Caco-2 (cell line): ENCODE results near the gene CPN2. TPM values are rescaled to one million over a fixed set of nuclear protein-coding genes. Genes with fewer than 3 reads are reported as not detected.

Experiments used
- Bru-seq: library from RNA; stranded (reverse); fragments of 400-500 nt; gene quantifications from one replicate; lab custom pipeline; 2021; lab: Mats Ljungman, UMichigan
- BruChase-seq, 2 experiments: library from RNA; stranded (reverse); fragments of 400-500 nt; gene quantifications; one replicate each; lab custom pipeline; 2021; lab: Mats Ljungman, UMichigan
- BruUV-seq: library from RNA; stranded (reverse); fragments of 400-500 nt; replicated peaks from 2 replicates; lab custom pipeline; 2021; lab: Mats Ljungman, UMichigan
- CTCF ChIA-PET: fragments of 300-600 bp; sonication (Branson Sonifier 250); formaldehyde crosslinking; loops from one replicate; lab custom pipeline; 2022; ENCODE audit warnings: antibody characterized with exemption; lab: Charles Lee
- POLR2A ChIA-PET: fragments of 300-600 bp; sonication (Branson Sonifier 250); formaldehyde crosslinking; loops from one replicate; lab custom pipeline; 2022; ENCODE audit warnings: antibody characterized with exemption; lab: Charles Lee
- DNase-seq, 2 experiments: peaks; one replicate each; pipeline versions ENCODE4 v3.0.0 to v3.0.0-alpha.2; 2020 to 2022
- H3K27me3 ChIP-seq: replicated peaks from 2 replicates; pipeline ENCODE4 v1.6.0; 2011; ENCODE audit warnings: low read length; ENCODE audit not compliant: control insufficient read depth, insufficient read depth
- H3K36me3 ChIP-seq: 2 replicates; pipeline ENCODE4 v1.5.1; 2011; ENCODE audit warnings: low read length; ENCODE audit not compliant: control insufficient read depth, insufficient read depth
- H3K4me1 ChIP-seq: fragments of 250-450 bp; sonication (Bioruptor Pico); 2 replicates; pipeline ENCODE4 v1.5.1; 2020; ENCODE audit warnings: mild to moderate bottlenecking
- H3K4me3 ChIP-seq: 2 replicates; pipeline ENCODE4 v1.5.1; 2011; ENCODE audit warnings: low read depth, mild to moderate bottlenecking, control low read depth, low read length
- H3K9me3 ChIP-seq: fragments of 250-450 bp; sonication (Bioruptor Pico); 2 replicates; pipeline ENCODE4 v1.5.1; 2020; ENCODE audit warnings: mild to moderate bottlenecking, moderate library complexity
- H3K27ac Mint-ChIP-seq: one replicate; pipeline ENCODE4 v1.8.0; 2022; ENCODE audit warnings: mixed read lengths; ENCODE audit not compliant: unreplicated experiment
- H3K27me3 Mint-ChIP-seq: one replicate; pipeline ENCODE4 v1.8.0; 2022; ENCODE audit warnings: mixed read lengths; ENCODE audit not compliant: insufficient read depth, unreplicated experiment
- H3K36me3 Mint-ChIP-seq: one replicate; pipeline ENCODE4 v1.8.0; 2022; ENCODE audit warnings: mild to moderate bottlenecking, mixed read lengths; ENCODE audit not compliant: insufficient read depth, unreplicated experiment
- H3K4me1 Mint-ChIP-seq: one replicate; pipeline ENCODE4 v1.8.0; 2022; ENCODE audit warnings: low read depth, mixed read lengths; ENCODE audit not compliant: unreplicated experiment
- H3K4me3 Mint-ChIP-seq: one replicate; pipeline ENCODE4 v1.8.0; 2022; ENCODE audit warnings: mild to moderate bottlenecking, moderate library complexity, mixed read lengths; ENCODE audit not compliant: unreplicated experiment
- H3K9me3 Mint-ChIP-seq: one replicate; pipeline ENCODE4 v1.8.0; 2022; ENCODE audit warnings: mixed read lengths; ENCODE audit not compliant: unreplicated experiment
- CTCF ChIP-seq, 2 experiments: fragments of 200-600 bp in 1 of 2; IDR thresholded peaks; 1 replicate in 1 of 2; 2 replicates in 1 of 2; pipeline versions ENCODE4 v1.5.1 to v1.8.0; 2011 to 2022; ENCODE audit warnings: antibody characterized with exemption in 1 of 2, control low read depth in 1 of 2, inconsistent platforms in 1 of 2, low read depth in 1 of 2, low read length in 1 of 2, mild to moderate bottlenecking in 1 of 2, moderate library complexity in 1 of 2; ENCODE audit not compliant: insufficient read depth in 1 of 2, severe bottlenecking in 1 of 2, unreplicated experiment in 1 of 2
- intact Hi-C: fragments of 100-400 bp; cut with micrococcal nuclease; formaldehyde crosslinking; loops from one replicate; pipeline ENCODE4 v1.10.0; 2022; ENCODE audit not compliant: unreplicated experiment
- long read RNA-seq: library from polyadenylated mRNA; stranded (forward); transcript quantifications from one replicate; pipeline ENCODE4 v2.0.0, GENCODE V29; 2022
- total RNA-seq: library from RNA; stranded (reverse); gene quantifications from 2 replicates; pipeline ENCODE4 v1.2.3, GENCODE V29; 2022

CPN2 gene
- total RNA-seq (not detected in 2 replicates), Bru-seq, nascent RNA (percentile 8 among the genes with signal in this experiment), BruChase-seq, experiment 1, labeled RNA remaining after a 2-hour chase (percentile 2 among the genes with signal in this experiment), BruChase-seq, experiment 2, labeled RNA remaining after a 6-hour chase (not detected)
- long read RNA-seq: 0 reads

- Mint-ChIP-seq H3K4me1 (no peaks in the 10 kb centered on the region), H3K36me3 (no peaks in the 10 kb centered on the region), H3K27me3 (no peaks in the 10 kb centered on the region), H3K27ac (no peak within 1 kb of the TSS), H3K4me3 (no peak within 1 kb of the TSS), H3K9me3 (no peaks in the 10 kb centered on the region)
- ChIA-PET CTCF (interaction anchor here (1.0 kb wide), 1 partner anchor 12 kb away, joined by 5 read pairs; no protein-coding TSS in a partner anchor), POLR2A (no interaction called here)
- Histone ChIP-seq H3K9me3 (no peaks in the 10 kb centered on the region), H3K36me3 (no peaks in the 10 kb centered on the region), H3K4me1 (no peaks in the 10 kb centered on the region), H3K4me3 (no peak within 1 kb of the TSS), H3K27me3 (no peaks in the 10 kb centered on the region)
- intact Hi-C loops: no loop called here
- DNase-seq: no peak
- no TSS peak for BruUV-seq
- no peak for TF ChIP-seq CTCF (IDR thresholded peaks at IDR 0.05; ENCODE audit: insufficient read depth in 1 of 2, low read depth in 1 of 2, low read length in 1 of 2, severe bottlenecking in 1 of 2, unreplicated experiment in 1 of 2)
Measured at GRCh38 chr3:194351080-194351672, at the start of gene CPN2. Gene CPN2, minus strand, starts transcription at chr3:194351328. Its CDS starts 8,626 bp downstream, at chr3:194342702.

GRCh38 chr3:194399874-194400411 is 48.8 kb upstream of the CPN2 start:
- Mint-ChIP-seq H3K27me3 (no peaks in the 10 kb centered on the region), H3K27ac (no peak overlapping the region), H3K4me3 (no peak overlapping the region), H3K4me1 (peaks cover 7% of the 10 kb centered on the region), H3K36me3 (peaks cover 23% of the 10 kb centered on the region), H3K9me3 (no peaks in the 10 kb centered on the region)
- Histone ChIP-seq H3K27me3 (no peaks in the 10 kb centered on the region), H3K4me3 (no peak overlapping the region), H3K4me1 (peaks cover 14% of the 10 kb centered on the region), H3K9me3 (no peaks in the 10 kb centered on the region), H3K36me3 (no peaks in the 10 kb centered on the region)
- intact Hi-C loops: loop anchor here (5.0 kb wide), 1 partner anchor 33 kb away; the partner anchor contains the start of gene LRRC15
- POLR2A ChIA-PET: interaction anchor here (0.6 kb wide), 1 partner anchor 11 kb away, joined by 9 read pairs; no protein-coding TSS in a partner anchor
- DNase-seq: no peak
- CTCF ChIA-PET: no interaction called here
- no peak for TF ChIP-seq CTCF (IDR thresholded peaks at IDR 0.05; ENCODE audit: insufficient read depth in 1 of 2, low read depth in 1 of 2, low read length in 1 of 2, severe bottlenecking in 1 of 2, unreplicated experiment in 1 of 2)
- BruUV-seq: no TSS peak

GRCh38 chr3:194399166-194399565 is 48.0 kb upstream of the CPN2 start, which contains the start of gene GP5:
Gene GP5, minus strand, starts transcription at chr3:194399266. Its CDS starts 984 bp downstream, at chr3:194398282.
- TF ChIP-seq CTCF (IDR thresholded peaks at IDR 0.05; ENCODE audit: insufficient read depth in 1 of 2, low read depth in 1 of 2, low read length in 1 of 2, severe bottlenecking in 1 of 2, unreplicated experiment in 1 of 2): no peak
- POLR2A ChIA-PET: interaction anchor here (0.6 kb wide), 1 partner anchor 12 kb away, joined by 9 read pairs; no protein-coding TSS in a partner anchor
- BruUV-seq: no TSS peak
- Mint-ChIP-seq H3K9me3 (no peaks in the 10 kb centered on the region), H3K4me3 (no peak within 1 kb of the TSS), H3K27ac (no peak within 1 kb of the TSS), H3K4me1 (peaks cover 7% of the 10 kb centered on the region), H3K27me3 (no peaks in the 10 kb centered on the region), H3K36me3 (peaks cover 15% of the 10 kb centered on the region)
- Histone ChIP-seq H3K36me3 (no peaks in the 10 kb centered on the region), H3K4me3 (no peak within 1 kb of the TSS), H3K9me3 (no peaks in the 10 kb centered on the region), H3K4me1 (peaks cover 17% of the 10 kb centered on the region), H3K27me3 (no peaks in the 10 kb centered on the region)
- intact Hi-C loops: no loop called here
- CTCF ChIA-PET: no interaction called here
- no peak for DNase-seq
